H9 (cell line): ENCODE measurements around the gene ROBO2. TPM values are rescaled to one million over a fixed set of nuclear protein-coding genes. Genes with fewer than 3 reads are reported as not detected.

Experiments
- DNase-seq: peaks from one replicate; pipeline ENCODE4 v3.0.0-alpha.2; 2017
- H2AFZ ChIP-seq: one replicate; pipeline ENCODE4 v1.6.1; 2013; ENCODE audit warnings: mild to moderate bottlenecking, low read length, control low read depth, moderate library complexity
- H2AK5ac ChIP-seq: 2 replicates; pipeline ENCODE4 v1.6.1; 2013; ENCODE audit warnings: low read length, control low read depth, mixed read lengths; ENCODE audit not compliant: insufficient read length
- H2BK120ac ChIP-seq: one replicate; pipeline ENCODE4 v1.6.1; 2013; ENCODE audit warnings: low read depth, mild to moderate bottlenecking, low read length, control low read depth, inconsistent platforms; ENCODE audit not compliant: poor library complexity, severe bottlenecking
- H2BK12ac ChIP-seq: 2 replicates; pipeline ENCODE4 v1.6.1; 2013; ENCODE audit warnings: low read length, control low read depth, mixed read lengths, low read depth; ENCODE audit not compliant: insufficient read length
- H2BK15ac ChIP-seq: 2 replicates; pipeline ENCODE4 v1.6.1; 2013; ENCODE audit warnings: low read depth, low read length, control low read depth
- H2BK20ac ChIP-seq: one replicate; pipeline ENCODE4 v1.6.1; 2013; ENCODE audit warnings: low read depth, mild to moderate bottlenecking, low read length, control low read depth, inconsistent platforms; ENCODE audit not compliant: poor library complexity, severe bottlenecking
- H2BK5ac ChIP-seq: 2 replicates; pipeline ENCODE4 v1.6.1; 2013; ENCODE audit warnings: low read length, control low read depth, mixed read lengths; ENCODE audit not compliant: insufficient read length
- H3K14ac ChIP-seq: 2 replicates; pipeline ENCODE4 v1.6.1; 2013; ENCODE audit warnings: low read length, control low read depth; ENCODE audit not compliant: insufficient read depth
- H3K18ac ChIP-seq: 2 replicates; pipeline ENCODE4 v1.6.1; 2013; ENCODE audit warnings: low read depth, mild to moderate bottlenecking, mixed read lengths, low read length, control low read depth; ENCODE audit not compliant: insufficient read length
- H3K23ac ChIP-seq: 2 replicates; pipeline ENCODE4 v1.6.1; 2013; ENCODE audit warnings: low read length, control low read depth, mixed read lengths, low read depth; ENCODE audit not compliant: insufficient read length
- H3K23me2 ChIP-seq: 2 replicates; pipeline ENCODE4 v1.6.1; 2013; ENCODE audit warnings: low read depth, mild to moderate bottlenecking, mixed read lengths, low read length, control low read depth; ENCODE audit not compliant: insufficient read length, poor library complexity, severe bottlenecking
- H3K27ac ChIP-seq: 2 replicates; pipeline ENCODE4 v1.5.1; 2013; ENCODE audit warnings: low read length, control low read depth, mixed read lengths, low read depth; ENCODE audit not compliant: insufficient read length
- H3K27me3 ChIP-seq: 2 replicates; pipeline ENCODE4 v1.6.1; 2013; ENCODE audit warnings: low read length, control low read depth, inconsistent platforms; ENCODE audit not compliant: insufficient read depth
- H3K4ac ChIP-seq: 2 replicates; pipeline ENCODE4 v1.6.1; 2013; ENCODE audit warnings: low read depth, mild to moderate bottlenecking, control low read depth, inconsistent platforms, low read length, moderate library complexity
- H3K4me1 ChIP-seq: 2 replicates; pipeline ENCODE4 v1.6.1; 2013; ENCODE audit warnings: low read length, control low read depth, inconsistent platforms; ENCODE audit not compliant: insufficient read depth
- H3K4me2 ChIP-seq: 2 replicates; pipeline ENCODE4 v1.6.1; 2013; ENCODE audit warnings: low read length, control low read depth, mixed read lengths; ENCODE audit not compliant: insufficient read length, insufficient read depth
- H3K56ac ChIP-seq: 2 replicates; pipeline ENCODE4 v1.6.1; 2013; ENCODE audit warnings: low read depth, mild to moderate bottlenecking, mixed read lengths, low read length, control low read depth; ENCODE audit not compliant: insufficient read length
- H3K79me1 ChIP-seq: 2 replicates; pipeline ENCODE4 v1.6.1; 2013; ENCODE audit warnings: low read depth, mild to moderate bottlenecking, moderate library complexity, low read length, control low read depth, inconsistent platforms; ENCODE audit not compliant: insufficient read depth, poor library complexity, severe bottlenecking
- H3K79me2 ChIP-seq: 2 replicates; pipeline ENCODE4 v1.6.1; 2013; ENCODE audit warnings: low read length, control low read depth, inconsistent platforms; ENCODE audit not compliant: insufficient read depth
- H3K9ac ChIP-seq: 2 replicates; pipeline ENCODE4 v1.6.1; 2013; ENCODE audit warnings: low read length, control low read depth, mixed read lengths; ENCODE audit not compliant: insufficient read length; ENCODE audit errors: extremely low read depth
- H3K9me3 ChIP-seq: one replicate; pipeline ENCODE4 v1.6.1; 2013; ENCODE audit warnings: low read depth, low read length, inconsistent platforms; ENCODE audit not compliant: control insufficient read depth
- H3T11ph ChIP-seq: one replicate; pipeline ENCODE4 v1.6.1; 2013; ENCODE audit warnings: mild to moderate bottlenecking, low read length, control low read depth, inconsistent platforms
- H4K20me1 ChIP-seq: one replicate; pipeline ENCODE4 v1.6.1; 2013; ENCODE audit not compliant: control insufficient read depth, insufficient read length, insufficient read depth
- H4K5ac ChIP-seq: 2 replicates; pipeline ENCODE4 v1.6.1; 2013; ENCODE audit warnings: low read depth, mild to moderate bottlenecking, mixed read lengths, low read length, control low read depth; ENCODE audit not compliant: insufficient read length
- H4K8ac ChIP-seq: replicated peaks from 2 replicates; pipeline ENCODE4 v1.6.1; 2013; ENCODE audit warnings: low read length, control low read depth, mixed read lengths, low read depth; ENCODE audit not compliant: insufficient read length
- H4K91ac ChIP-seq: 2 replicates; pipeline ENCODE4 v1.6.1; 2013; ENCODE audit warnings: low read depth, mild to moderate bottlenecking, moderate library complexity, mixed read lengths, low read length, control low read depth; ENCODE audit not compliant: insufficient read length
- H3K27ac Mint-ChIP-seq, 3 experiments: 2 replicates in 2 of 3; 3 replicates in 1 of 3; pipeline ENCODE4 v1.8.0; 2020 to 2021; ENCODE audit warnings: mixed read lengths in 3 of 3, mild to moderate bottlenecking in 1 of 3, moderate library complexity in 1 of 3
- H3K27me3 Mint-ChIP-seq: 2 replicates; pipeline ENCODE4 v1.8.0; 2021; ENCODE audit warnings: low read depth, mild to moderate bottlenecking, moderate library complexity, mixed read lengths
- H3K36me3 Mint-ChIP-seq, 3 experiments: 2 replicates in 2 of 3; 3 replicates in 1 of 3; pipeline ENCODE4 v1.8.0; 2020 to 2021; ENCODE audit warnings: low read depth in 3 of 3, mixed read lengths in 3 of 3; ENCODE audit not compliant: insufficient read depth in 1 of 3
- H3K4me1 Mint-ChIP-seq, 2 experiments: 2 replicates each; pipeline ENCODE4 v1.8.0; 2020; ENCODE audit warnings: mixed read lengths in 2 of 2
- H3K4me3 Mint-ChIP-seq, 2 experiments: 2 replicates in 1 of 2; 3 replicates in 1 of 2; pipeline ENCODE4 v1.8.0; 2020 to 2021; ENCODE audit warnings: mild to moderate bottlenecking in 2 of 2, mixed read lengths in 2 of 2, moderate library complexity in 1 of 2
- H3K9me3 Mint-ChIP-seq, 2 experiments: 2 replicates in 1 of 2; 3 replicates in 1 of 2; pipeline ENCODE4 v1.8.0; 2020; ENCODE audit warnings: mild to moderate bottlenecking in 2 of 2, mixed read lengths in 2 of 2, moderate library complexity in 1 of 2
- CTCF ChIP-seq: fragments of 200-600 bp; sonication (generic); conservative IDR thresholded peaks from 3 replicates; pipeline ENCODE4 v1.8.0; 2021; ENCODE audit warnings: antibody characterized with exemption, mild to moderate bottlenecking
- WGBS: extraction: QIAGEN DNeasy Blood & Tissue Kit; methylation state at CpG from one replicate; pipeline ENCODE4 v1.1.7; 2013; ENCODE audit warnings: missing lambda C conversion rate, low lambda C conversion rate, mixed read lengths; ENCODE audit not compliant: insufficient read length; ENCODE audit errors: extremely low coverage; 5-methylcytosine and 5-hydroxymethylcytosine counted together
- total RNA-seq: library from RNA; stranded (reverse); gene quantifications from 2 replicates; pipeline ENCODE4 v1.2.1, GENCODE V29; 2021

The ROBO2 gene
- total RNA-seq, 1 experiment from 2014 or later = 2.3 TPM

- no peaks in the 10 kb centered on the region for H3K36me3 Mint-ChIP-seq
- Histone ChIP-seq H3K4me1 (peaks cover 5% of the 10 kb centered on the region; the same call in 1 of the 2 replicates), H2AK5ac (no peak overlapping the region), H3K23ac (no peak overlapping the region), H3K4ac (no peak overlapping the region), H2BK20ac (no peak overlapping the region), H3K23me2 (no peaks in the 10 kb centered on the region), H2BK15ac (no peak overlapping the region), H3K79me2 (0 out of 2 replicates have a peak, but pooled peaks cover 2% of the 10 kb centered on the region), H2BK120ac (no peak overlapping the region), H3K9me3 (no peaks in the 10 kb centered on the region), H2BK5ac (no peak overlapping the region), H3T11ph (no peak overlapping the region), H3K56ac (no peak overlapping the region), H2BK12ac (no peak overlapping the region), H2AFZ (no peak overlapping the region), H3K4me2 (no peak overlapping the region), H3K14ac (no peak overlapping the region), H3K18ac (no peak overlapping the region), H3K27ac (no peak overlapping the region), H4K8ac (no peak overlapping the region), H3K79me1 (no peaks in the 10 kb centered on the region), H4K20me1 (no peaks in the 10 kb centered on the region), H4K5ac (no peak overlapping the region), H4K91ac (no peak overlapping the region), H3K9ac (no peak overlapping the region), H3K27me3 (peaks cover 5% of the 10 kb centered on the region)
- H3K27ac Mint-ChIP-seq = no peak overlapping the region
- peaks cover 20% of the 10 kb centered on the region for H3K27me3 Mint-ChIP-seq
- WGBS = no CpG with 5 or more reads among the region's 3 CpGs
- DNase-seq = no peak
- H3K4me1 Mint-ChIP-seq = peaks cover 8 to 13% of the 10 kb centered on the region in 2 experiments
- H3K4me3 Mint-ChIP-seq = no peak overlapping the region
- no peaks in the 10 kb centered on the region for H3K9me3 Mint-ChIP-seq
- no peak for TF ChIP-seq CTCF
These were observed 5.8 kb downstream of the ROBO2 start for GRCh38 chr3:77045686-77046085.
